ENCODE data around the gene HOXB5. TPM values are rescaled to one million over a fixed set of nuclear protein-coding genes. Genes with fewer than 3 reads are reported as not detected.

The HOXB5 gene
- total RNA-seq, 1 experiment from 2014 or later, result 0.06 TPM

DNA sequence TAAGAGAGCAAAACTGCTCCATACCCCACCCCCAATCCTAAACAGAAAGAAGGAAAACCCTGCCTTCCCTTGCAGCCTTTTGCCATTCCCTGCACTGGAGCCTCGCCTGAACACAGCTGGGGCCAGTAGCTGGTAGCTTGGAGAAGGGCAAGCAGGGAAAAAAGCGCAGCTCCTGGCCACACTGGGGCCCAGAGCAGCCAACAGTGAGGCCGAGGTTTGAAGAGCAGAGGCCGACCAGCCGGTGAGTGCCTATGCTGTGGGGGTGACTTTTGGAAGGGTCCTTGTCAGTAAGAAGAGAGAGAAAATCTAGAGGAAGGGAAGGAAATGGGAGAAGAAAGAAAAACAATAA, 35.8 kb upstream of the HOXB5 start:
- DNase-seq (ENCODE audit: low read depth), result no peak

DNA sequence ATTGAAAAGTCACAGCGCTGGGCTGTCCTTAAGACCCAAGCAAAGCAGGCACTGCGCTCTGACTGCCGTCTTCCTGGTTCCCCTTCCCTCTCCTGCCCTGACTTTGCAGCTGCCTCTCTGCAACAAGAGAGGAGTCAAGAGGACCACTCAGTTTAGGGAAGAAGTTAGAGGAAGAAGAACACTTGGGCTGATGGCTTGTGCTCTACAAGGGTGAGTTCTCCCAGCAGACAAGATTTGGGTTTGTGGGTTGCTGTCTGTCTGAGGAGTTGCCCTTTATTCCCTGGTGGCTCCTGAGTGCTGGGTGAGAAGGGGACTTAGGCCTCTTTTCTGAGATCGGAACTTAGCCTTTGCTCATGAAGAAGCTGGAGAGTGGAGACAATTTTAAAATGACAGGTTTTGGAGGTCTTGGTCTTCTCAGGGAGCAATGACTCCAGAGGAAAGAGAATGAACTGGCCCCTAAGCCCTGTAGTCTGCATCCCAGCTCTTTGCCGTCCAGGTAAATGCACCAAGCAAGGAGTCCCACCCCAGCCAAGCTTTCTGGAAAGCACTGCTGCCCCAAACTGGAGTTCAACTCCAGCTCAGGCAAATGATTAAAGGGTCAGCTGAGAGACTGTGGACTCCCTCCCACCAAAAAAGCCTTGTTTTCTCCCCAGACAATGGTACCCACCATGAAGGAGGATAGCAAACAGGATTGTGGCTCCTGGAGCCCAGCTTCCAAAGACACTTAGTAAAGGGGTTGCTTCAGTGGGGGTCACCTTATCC, 35.3 kb upstream of the HOXB5 start:
- DNase-seq (ENCODE audit: low read depth), result no peak

DNA sequence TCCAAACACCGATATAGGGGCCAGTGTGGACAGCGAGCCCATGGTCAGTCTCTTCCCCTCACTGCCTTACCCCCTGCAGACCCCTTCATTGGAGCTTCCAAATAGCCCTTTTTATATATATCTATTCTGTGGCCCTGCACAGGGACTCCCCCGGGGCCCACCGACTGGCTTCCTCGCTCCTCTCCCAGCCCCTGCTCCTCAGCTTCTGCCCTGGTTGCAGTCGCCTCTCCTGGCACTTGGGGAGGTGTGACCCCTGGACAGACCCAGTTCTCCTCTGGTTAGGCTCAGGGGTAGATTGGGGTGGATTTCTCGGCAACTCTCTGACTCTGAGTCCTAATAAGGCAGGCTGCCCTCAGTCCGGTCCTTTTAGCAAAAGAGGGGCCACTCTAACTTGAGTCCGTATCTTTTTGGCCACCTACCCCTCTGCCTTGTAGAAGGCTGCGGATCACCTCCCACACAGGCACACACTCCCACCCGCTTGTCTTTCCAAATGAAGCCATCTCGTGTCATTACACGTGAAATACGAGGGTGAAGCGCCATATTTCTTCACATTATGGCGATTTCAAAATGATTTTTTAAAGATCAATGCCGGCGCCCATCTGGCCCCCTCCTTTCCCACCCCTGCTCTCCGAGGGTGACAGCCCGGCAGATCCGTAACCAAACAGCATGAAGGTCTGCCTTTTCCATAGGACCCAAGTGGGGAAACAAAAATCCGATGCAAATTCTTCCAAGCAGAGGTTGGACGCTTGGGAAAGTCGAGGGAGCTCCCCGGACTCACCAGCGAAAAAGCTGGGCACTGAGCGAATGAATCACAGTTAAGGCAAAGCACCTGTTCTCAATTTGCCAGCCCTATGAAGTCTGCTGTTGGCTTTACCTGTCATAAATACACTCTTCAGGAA, 34.3 kb upstream of the HOXB5 start:
- DNase-seq (ENCODE audit: low read depth), result no peak

DNA sequence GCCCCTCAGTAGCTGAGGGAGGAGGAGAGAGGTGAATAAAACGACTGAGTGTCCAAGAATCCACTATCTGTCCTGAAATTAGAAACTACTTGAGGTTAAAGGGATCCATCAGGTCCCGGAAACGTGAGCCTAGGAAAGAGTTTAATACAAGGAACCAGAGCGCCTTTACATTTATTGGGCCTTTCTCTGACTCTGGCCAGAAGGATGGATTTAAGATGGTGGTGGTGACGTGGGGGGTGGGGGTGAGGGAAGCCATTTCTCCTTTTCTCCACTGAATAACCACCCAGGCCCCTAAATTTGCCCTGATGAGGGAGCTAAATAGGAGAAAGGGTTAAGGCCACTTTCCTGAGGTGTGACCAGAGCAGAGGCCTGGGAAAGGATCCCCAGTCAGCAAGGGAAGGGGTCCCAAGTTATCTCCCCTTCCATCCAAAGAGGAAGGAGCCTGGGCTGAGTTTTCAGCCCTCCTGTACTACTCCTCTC, 33.6 kb upstream of the HOXB5 start:
- no peak for DNase-seq (ENCODE audit: low read depth)

DNA sequence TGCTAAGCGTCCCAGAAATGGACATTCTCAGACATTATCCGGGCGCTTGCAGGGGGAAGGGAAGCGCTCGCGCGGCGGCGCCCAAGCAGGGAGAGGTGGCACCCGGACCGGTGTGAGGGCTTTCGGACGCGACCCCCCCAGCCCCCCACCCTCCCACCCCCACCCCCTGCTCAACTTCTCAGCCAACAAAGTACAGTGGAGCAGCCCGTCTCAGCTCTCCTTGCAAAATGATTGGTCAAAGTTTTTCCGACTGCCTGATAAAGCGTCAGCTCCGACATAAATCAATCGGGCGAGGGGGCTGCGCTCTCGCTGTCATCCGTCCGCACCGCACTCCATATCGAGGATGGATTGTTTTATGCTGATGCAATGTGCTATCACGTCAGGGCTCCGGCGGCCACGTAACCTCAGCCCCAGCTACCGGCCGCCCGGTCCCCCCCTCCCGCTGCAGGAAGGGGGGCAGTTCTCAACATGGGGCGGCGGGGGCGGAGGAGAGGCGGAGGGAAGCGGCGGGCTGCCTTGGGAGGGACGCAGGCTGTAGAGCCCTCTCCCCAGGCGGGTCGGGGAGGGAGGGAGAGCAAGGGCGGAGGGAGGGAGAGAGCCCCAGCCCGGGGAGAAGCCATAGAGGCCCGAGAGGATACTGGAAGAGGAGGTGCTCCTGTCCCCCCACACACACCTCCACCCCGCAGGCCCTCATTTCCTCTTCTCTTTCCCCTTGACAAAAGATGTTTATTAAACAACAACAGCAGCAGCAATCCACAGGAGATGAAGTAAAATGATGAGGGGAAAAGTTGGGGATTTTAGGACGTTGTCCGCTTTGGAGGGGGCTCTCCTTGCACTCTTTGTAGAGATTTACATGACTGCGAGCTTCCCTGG, 32.9 kb upstream of the HOXB5 start, which contains the start of gene HOXB9:
TSS of gene HOXB9 (minus strand) at position 114 of the 873 bp plus-strand sequence. CDS start at position 25, 89 bp downstream.
- DNase-seq (ENCODE audit: low read depth), result peak; percentile 82

DNA sequence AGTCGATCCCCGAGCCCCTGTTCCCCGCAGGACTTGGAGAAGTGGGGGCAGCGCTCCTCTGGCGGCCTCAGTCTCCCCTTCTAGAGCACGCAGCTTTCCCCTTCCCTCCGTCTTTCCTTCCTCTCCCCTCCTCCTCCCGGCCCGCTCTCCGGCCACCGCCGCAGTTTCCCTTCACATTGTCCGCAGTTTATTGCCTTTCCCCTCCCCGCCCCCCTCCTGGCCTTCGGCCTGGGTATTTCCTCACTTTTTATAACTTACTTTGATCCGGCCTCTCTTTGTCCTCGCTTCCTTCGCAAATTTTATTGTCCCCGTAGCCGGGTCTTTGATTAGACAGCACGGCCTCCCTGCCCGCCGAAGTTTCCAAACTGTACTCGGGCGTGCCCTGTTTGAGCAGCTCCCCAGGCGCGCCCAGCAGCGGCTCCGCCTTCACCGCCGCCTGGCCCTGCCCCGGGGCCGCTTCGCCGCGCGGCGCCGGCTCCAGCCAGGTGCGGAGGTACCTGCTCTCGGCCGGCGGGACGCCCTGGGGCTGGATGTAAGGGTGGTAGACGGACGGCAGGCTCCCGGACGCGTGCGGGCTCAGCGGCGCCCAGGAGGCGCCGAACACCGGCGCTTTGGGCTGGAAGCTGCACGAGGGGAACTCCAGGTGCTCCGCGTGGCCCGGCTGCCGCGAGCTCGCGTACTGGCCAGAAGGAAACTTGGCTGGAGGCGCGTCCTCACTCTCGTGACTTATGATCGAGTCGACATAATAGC, 32.1 kb upstream of the HOXB5 start:
- DNase-seq (ENCODE audit: low read depth), result peak; percentile 63

DNA sequence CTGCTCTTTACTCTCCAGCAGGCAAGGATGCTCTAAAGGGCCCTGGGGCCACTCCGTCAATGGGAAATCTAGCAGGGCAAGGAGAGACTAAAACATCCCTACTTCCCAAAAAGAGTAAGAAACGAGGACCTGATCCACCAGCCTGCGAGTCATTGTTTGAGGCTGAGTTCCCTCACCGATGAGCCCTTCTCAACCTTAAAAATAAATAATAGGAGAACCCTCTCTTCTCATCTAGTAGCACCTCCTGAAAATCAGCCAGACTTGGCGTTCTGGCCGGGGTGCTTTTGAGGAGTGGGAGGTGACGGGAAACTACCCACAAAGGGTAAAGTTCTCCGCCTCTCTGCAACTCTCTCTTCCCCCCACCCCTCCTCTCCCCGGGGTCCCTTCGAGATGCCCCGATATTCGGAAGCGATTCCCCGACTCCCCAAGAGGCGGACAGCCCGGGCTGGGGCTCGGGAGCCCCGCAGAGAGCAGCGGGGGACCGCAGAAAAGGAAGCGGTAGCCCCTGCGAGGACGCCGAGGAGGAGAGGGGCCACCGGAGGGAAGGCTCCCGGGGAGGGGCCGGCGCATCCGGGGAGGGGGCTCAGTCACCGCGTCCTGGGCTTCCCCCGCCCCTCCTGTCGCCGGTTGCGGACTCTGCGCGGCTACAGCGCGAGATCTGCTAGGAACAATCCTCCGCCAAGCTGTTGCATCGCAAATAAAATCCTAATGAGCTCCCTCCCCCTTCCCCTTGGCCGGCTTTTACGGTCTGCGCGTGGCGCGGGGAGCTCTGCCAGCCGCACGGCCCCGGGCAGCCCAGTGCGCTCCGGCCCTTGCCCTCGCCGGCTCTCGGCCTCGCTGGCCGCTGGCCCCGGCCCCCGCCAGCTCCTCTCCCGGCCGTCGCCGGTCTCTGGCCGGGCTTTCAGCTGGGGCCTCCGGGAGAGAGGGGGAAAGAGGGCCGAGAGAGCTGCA, 31.2 kb upstream of the HOXB5 start:
- peak; percentile 53 for DNase-seq (ENCODE audit: low read depth)

DNA sequence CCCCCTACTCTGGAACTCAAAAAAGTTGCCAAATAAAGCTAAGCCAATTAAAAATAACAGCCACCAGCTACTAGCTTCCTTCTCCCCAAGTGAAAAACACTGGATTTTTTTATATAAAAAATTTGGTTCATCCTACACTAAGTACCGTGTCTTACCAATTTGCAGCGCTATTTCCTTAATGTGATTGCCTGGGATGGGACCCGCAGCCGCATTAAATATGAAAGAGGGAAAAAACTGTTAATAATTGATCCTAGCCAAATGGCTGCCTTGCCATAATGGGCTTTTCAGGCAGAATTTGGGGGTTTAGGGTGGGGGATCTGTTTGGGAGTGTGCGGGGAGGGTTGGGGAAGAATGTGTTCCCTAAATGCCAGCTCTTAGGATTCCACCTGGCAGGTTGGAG, 30.5 kb upstream of the HOXB5 start:
- no peak for DNase-seq (ENCODE audit: low read depth)

DNA sequence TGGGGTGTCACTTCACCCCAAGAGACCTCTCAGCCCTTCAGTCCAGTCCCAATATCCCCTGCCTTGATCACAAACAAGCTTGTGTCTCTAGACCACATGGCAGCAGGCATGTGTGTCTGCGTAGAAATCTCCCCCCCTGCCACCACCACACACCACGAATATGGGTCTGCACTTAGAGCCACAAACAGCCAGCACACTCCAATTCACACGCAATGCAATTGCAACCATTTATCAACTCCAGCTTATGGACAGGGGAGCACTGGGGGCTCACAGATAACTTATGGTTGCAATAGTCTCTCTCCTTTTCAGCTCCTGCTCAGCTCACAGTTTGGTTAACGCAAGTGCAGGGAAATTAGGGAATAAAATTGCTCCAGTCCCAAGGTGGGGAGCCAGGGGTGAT, 30.0 kb upstream of the HOXB5 start:
- no peak for DNase-seq (ENCODE audit: low read depth)

DNA sequence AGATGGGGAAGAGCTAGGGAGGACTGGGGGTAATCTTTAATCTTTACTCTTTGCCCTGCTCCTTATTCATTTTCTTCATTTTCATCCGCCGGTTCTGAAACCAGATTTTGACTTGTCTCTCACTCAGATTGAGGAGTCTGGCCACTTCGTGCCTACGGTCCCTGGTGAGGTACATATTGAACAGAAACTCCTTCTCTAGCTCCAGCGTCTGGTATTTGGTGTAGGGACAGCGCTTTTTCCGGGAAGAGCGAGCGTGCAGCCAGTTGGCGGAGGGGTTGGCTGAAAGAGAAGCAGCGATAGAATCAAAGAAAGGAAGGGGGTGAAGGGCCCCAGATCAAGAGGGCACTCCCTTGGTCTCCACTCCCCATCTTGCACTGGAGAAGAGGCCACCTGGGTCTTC, 29.3 kb upstream of the HOXB5 start:
- DNase-seq (ENCODE audit: low read depth), result no peak

DNA sequence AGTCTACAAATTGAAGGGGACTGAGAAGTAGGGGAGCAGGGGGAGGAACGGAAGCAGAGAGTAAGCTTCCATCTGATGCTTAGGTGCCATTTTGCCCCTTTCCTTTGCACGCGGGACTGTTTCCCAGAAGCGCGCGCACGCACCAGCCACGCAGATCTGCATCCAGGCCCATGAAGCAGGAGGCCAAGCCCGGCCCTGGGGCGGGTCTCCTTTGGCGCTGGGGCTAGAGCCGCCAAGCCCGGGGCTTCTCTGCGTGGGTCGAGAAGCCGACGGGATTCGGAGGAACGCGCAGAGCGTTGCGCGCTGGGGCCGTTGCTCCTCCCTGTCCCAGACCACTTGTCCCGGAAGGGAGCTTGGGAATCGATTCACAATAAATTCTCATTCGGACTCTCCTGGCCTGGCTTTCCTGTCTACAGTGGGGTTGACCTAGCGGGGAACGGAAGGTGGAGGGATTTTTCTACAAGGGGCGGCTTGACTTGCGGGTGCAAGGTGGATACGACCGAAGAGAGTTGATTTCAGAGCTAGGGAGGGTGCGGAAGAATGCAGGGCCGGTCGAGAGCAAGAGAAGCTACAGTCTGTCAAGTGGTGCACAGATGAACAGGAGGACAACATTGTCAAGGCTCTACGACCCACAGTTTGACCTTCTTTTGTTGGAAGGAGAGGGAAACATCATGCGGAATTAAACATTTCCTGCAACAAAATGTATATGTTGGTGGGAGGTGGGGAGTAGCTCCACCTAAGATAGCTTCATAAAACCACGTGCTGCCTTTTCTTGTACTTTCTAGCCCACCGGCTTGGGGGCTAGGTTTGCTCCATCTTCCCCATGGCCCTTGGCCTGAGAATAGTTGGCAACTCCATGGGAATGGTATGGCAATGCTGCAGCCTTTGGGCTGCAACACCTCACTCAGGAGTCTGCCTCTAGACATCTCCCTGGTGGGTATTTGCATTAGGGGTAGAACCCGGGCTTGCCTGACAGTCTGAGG, 28.1 kb upstream of the HOXB5 start:
- no peak for DNase-seq (ENCODE audit: low read depth)

DNA sequence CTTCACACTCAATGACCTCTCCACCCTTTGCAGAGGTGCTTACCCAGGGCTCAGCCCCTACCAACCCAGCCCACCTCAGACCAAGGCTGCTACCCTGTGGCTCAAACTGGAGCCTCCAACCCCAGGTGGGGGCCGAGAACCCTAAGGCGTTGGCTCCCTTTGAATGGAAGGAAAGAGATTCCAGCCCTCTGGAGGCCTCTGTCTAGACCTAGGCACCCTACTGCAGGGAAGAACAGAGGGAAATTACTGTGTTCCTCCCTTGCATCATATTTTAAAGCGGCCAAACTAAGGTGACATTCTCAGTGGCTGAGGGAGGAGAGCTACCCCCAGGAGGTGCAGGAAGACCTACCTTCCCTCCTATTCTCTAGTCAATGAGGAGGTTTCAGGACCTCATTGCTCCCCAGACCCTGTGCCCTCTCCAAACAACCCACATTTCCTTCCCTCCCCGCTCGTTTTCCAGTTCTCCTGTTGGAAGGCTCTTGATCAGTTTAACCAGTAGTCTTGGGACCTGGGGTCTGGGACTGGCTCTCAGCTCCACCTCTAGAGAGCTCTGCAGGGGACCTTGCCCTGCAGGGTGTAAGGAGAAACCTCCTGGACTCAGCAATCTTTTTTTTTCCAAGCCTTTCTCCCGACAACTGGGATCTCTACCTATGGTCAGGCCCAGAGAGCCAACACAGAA, 27.0 kb upstream of the HOXB5 start:
- DNase-seq (ENCODE audit: low read depth), result no peak

DNA sequence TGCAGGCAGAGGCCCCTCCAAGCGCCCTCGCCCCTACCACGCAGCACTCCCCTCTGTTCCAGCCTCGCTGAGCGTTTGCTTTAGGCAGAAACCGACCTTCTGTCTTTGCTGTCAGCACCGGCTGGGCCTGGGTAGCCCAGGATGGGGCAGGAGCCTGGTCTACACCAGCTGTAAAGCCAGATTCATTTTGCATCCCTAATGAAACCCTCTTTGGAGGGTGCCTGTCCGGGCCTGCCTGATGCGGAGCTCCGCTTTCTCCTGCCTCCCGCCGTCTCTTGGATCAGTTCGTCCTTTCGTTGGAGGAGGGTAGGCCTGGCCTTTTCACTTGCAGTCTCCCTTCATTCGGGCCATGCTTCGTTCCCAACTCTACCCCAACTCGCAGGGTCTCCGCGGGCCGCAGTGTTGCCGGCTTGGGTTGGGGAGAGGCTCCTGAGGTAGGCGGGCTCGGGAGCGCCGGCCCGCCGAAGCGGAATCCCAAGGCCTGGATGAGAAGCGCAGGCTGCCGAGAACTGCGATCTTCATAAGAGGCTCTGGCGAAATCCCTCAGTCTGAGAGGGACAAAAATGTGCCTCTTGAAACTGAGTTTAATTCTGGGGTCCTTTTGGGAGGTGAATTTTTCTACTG, 26.4 kb upstream of the HOXB5 start:
- DNase-seq (ENCODE audit: low read depth), result no peak

DNA sequence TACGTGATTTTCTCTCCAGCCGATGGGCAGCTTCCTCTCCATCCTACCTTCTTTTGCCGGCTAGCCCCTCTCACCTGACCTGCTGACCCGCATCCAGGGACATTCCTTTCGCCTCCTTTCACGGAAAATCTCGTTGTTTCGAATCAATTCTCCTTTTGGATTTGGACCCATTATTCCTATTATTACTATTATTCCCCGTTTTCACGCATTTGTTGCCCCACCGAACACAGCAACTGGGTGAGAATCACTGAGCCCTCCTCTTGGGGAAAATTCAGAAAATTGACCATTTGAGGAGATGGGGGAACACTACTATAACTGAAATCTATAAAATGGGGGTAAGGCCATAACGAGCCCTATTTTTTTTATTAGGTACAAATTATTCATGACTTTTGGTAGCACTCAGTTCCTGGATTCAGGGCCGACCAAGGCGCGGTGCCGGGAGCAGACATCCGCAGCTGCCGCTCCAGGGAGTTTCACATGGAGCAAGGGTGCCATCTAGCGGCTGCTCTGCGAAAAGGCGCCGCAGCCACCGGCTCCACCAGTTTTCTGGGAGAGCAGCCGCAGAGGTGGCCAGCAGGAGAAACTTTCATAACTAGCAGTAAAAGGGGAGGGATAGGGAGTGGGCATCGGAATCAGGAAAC, 24.8 kb upstream of the HOXB5 start:
- peak; percentile 84 for DNase-seq (ENCODE audit: low read depth)

DNA sequence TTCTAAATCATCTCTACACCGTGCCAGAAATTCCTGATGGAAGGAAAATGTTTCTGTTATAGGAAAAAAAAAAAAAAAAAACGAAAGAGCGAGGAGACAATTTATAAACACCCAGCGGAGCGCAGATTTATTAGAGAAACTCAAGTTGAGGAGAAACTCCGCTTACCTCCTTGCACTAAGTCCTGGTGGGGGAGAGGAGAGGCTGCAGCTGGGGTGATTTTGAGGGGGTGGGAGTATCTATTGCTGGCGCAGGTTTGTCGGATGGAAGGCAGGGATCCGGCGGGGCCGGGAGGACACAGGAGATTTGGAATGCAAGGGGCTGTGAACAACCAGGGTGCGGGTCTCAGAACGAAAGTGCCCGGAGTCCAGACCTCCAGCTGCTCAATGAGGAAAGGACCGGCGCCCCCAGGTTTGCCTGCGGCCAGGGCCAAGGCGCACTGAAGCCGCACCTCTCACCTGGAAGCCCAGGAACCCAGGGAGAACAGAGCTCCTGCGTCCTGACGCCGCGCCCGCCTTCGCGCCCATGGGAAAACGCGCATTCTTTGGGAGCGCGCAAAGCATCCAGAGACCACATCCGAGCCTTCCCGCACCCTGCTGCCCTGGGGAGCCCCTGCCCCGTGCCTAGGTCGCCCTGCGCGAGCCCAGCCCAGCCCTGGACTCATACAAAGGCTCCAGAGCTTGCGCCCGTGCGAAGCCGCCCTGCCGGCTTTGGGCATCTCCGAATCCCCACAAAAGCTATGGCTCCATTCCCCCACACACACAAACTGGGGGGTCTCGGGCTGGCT, 24.1 kb upstream of the HOXB5 start:
- no peak for DNase-seq (ENCODE audit: low read depth)

DNA sequence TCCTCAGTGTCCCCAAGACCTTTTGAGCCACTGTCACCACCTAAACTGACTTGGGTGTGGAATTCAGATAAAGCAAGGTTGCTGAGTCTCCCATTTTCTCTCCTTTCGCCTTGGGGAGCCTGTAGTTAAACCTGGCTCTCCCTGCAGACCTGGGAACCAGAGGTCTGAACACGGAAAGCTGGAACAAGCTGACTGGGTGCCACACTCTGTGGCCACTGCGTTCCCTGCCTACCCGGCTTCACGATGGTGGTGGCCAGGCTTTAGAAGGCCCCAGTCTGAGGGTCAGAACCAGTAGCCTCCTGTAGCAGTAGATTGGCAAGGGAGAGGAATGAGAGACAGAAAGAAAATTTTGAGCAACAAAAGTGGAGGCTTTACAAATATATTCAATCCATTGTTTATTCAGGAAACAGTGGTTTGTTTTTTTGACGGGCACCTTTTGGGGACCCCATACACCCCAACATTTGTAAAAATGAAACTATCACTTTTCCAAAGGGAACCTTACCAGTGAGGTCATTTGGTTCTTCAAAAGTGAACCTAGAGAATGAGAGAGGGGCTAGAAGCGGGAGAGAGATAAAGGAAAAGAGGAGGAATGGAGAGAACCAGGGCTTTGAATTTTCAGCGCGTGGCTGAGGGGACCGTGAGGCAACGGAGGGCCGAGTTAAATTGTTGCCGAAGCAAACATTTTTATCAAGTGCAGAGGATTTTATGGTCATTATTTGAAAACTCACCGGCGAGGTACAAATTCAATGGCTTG, 23.3 kb upstream of the HOXB5 start:
- DNase-seq (ENCODE audit: low read depth), result no peak

Measured in Daoy (cell line).